Gastroesophageal sphincter (tissue), 3 donors: ENCODE data around the gene IBA57.

Experiments used
- EP300 ChIP-seq: sonication (generic); formaldehyde crosslinking; IDR thresholded peaks from one replicate; pipeline ENCODE4 v1.6.1; 2017; ENCODE audit warnings: antibody characterized with exemption, mild to moderate bottlenecking
- POLR2A ChIP-seq, 2 donors: fragments of 450-650 bp; IDR thresholded peaks; one replicate each; pipeline ENCODE4 v1.6.1; 2017; ENCODE audit warnings: antibody characterized with exemption in 2 of 2, mild to moderate bottlenecking in 2 of 2, moderate library complexity in 1 of 2
- POLR2AphosphoS5 ChIP-seq: sonication (generic); formaldehyde crosslinking; IDR thresholded peaks from one replicate; pipeline ENCODE4 v1.6.1; 2017; ENCODE audit warnings: antibody characterized with exemption
- TF ChIP-seq, protein P1 (sequence below), 4 experiments: fragments of 200-600 bp in 2 of 4; fragments of 450-650 bp in 2 of 4; sonication (generic) in 1 of 4; IDR thresholded peaks; one replicate each; pipeline ENCODE4 v1.5.1; 2017 to 2019; ENCODE audit warnings: antibody characterized with exemption in 4 of 4, mild to moderate bottlenecking in 2 of 4, moderate library complexity in 2 of 4

DNA sequence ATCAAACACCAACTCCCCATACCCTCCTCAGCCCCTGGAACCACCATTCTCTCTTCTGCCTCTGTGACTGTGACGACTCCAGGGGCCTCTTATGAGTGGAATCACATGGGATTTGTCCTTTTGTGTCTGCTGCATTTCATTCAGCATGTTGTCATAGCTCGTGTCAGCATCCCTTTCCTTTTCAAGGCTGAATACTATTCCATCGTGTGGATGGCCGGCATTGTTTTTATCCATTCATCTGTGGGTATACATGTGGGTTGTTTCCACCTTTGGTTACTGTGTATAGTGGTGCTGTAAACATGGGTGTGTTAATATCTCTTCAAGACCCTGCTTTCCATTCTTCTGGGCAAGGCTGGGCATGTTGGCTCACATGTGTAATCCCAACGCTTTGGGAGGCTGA lies 25.2 kb downstream of the IBA57 start:
- TF ChIP-seq, protein P1, sequence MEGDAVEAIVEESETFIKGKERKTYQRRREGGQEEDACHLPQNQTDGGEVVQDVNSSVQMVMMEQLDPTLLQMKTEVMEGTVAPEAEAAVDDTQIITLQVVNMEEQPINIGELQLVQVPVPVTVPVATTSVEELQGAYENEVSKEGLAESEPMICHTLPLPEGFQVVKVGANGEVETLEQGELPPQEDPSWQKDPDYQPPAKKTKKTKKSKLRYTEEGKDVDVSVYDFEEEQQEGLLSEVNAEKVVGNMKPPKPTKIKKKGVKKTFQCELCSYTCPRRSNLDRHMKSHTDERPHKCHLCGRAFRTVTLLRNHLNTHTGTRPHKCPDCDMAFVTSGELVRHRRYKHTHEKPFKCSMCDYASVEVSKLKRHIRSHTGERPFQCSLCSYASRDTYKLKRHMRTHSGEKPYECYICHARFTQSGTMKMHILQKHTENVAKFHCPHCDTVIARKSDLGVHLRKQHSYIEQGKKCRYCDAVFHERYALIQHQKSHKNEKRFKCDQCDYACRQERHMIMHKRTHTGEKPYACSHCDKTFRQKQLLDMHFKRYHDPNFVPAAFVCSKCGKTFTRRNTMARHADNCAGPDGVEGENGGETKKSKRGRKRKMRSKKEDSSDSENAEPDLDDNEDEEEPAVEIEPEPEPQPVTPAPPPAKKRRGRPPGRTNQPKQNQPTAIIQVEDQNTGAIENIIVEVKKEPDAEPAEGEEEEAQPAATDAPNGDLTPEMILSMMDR (IDR thresholded peaks at IDR 0.05) = no peak
- TF ChIP-seq POLR2AphosphoS5 (no peak), POLR2A (IDR thresholded peaks at IDR 0.05) (no peak), EP300 (no peak)
